ENCODE data around the gene S100P. TPM values are rescaled to one million over a fixed set of nuclear protein-coding genes. Genes with fewer than 3 reads are reported as not detected.

The S100P gene
- total RNA-seq, 1 experiment from 2014 or later = 0.18 TPM

DNA sequence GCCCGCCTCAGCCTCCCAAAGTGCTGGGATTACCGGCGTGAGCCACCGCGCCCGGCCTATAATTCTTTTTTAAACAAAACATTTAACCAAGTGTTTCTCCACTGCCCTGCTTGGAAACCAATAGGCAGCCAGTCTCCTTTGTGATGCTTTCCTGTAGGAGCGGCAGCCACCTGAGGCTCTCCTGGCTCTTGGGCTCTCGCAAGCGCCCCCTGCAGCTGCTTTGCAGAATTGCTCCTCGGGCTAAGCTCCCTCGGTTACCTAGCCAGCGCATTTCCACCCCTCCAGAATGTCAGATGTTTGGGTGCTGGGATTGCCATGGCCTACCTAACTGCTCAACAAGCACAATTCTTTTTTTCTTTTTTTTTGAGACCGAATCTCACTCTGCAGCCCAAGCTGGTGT is 7.7 kb downstream of the S100P start:
- peak in 1 of 2 experiments; percentile 51 for DNase-seq
- no peak overlapping the region for H3K27ac ChIP-seq
- no peaks in the 10 kb centered on the region for H3K4me1 ChIP-seq
- H3K4me3 ChIP-seq = no peak overlapping the region
- 0 out of 2 replicates have a peak, but pooled peaks cover 8% of the 10 kb centered on the region for H3K9me3 ChIP-seq (replicated peaks)
- no peaks in the 10 kb centered on the region; the same call in none of the 2 replicates for H3K36me3 ChIP-seq
- no peaks in the 10 kb centered on the region for H3K27me3 ChIP-seq

DNA sequence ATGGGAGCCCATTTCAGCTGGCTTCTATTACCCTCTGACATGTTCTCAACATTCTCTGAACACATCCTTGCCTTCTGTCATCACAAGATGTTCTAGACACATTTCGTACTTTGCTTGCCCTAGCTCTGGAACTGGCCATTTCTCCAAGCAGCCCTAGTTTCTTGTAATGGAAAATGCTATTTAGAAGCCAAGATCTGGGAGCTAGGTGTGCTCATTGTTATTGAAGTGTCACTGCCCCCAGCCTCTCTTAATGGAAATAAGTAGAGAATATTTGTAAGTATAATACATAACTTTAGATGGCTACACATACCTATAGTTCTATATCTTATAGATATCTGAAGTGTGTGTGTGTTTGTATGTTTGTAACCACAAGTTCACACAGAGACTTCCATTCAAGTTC is 9.1 kb downstream of the S100P start:
- H3K4me1 ChIP-seq = peaks cover 3% of the 10 kb centered on the region
- H3K9me3 ChIP-seq (replicated peaks) = 0 out of 2 replicates have a peak, but pooled peaks cover 8% of the 10 kb centered on the region
- no peak overlapping the region for H3K4me3 ChIP-seq
- no peaks in the 10 kb centered on the region for H3K27me3 ChIP-seq
- no peak for DNase-seq
- H3K27ac ChIP-seq = no peak overlapping the region
- peaks cover 6% of the 10 kb centered on the region for H3K36me3 ChIP-seq

DNA sequence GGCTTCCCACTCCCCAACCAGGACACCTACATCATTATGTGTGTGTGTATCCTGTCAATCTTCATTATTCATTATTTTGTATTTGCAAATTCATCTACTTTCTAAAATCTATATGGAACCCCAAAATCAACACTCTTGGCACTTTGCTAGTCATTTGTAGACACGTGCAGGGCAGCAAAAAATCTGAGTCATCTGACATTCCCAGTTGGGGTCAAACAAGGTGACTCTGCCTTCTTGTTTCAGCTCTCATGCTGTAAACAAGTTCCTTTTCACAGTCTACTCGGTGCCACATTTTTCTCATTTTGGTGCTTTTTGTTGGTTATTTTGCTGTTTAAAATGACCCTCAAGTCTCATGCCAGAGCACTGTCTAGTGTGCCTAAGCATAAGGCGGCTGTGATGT is 10.1 kb downstream of the S100P start:
- DNase-seq = no peak

GRCh38 chr4:6705646-6706045 is 12.0 kb downstream of the S100P start:
- Histone ChIP-seq H3K27ac (no peak overlapping the region), H3K36me3 (peaks cover 12% of the 10 kb centered on the region), H3K27me3 (no peaks in the 10 kb centered on the region), H3K4me3 (no peak overlapping the region), H3K9me3 (replicated peaks) (0 out of 2 replicates have a peak, but pooled peaks cover 8% of the 10 kb centered on the region), H3K4me1 (peaks cover 10% of the 10 kb centered on the region)
- no peak for DNase-seq

More for the DNA sequence above, 10.1 kb downstream of the S100P start:
- no peak overlapping the region for H3K4me3 ChIP-seq
- no peak overlapping the region for H3K27ac ChIP-seq
- H3K4me1 ChIP-seq = peaks cover 10% of the 10 kb centered on the region
- 0 out of 2 replicates have a peak, but pooled peaks cover 8% of the 10 kb centered on the region for H3K9me3 ChIP-seq (replicated peaks)
- H3K27me3 ChIP-seq = no peaks in the 10 kb centered on the region
- H3K36me3 ChIP-seq = peaks cover 12% of the 10 kb centered on the region

DNA sequence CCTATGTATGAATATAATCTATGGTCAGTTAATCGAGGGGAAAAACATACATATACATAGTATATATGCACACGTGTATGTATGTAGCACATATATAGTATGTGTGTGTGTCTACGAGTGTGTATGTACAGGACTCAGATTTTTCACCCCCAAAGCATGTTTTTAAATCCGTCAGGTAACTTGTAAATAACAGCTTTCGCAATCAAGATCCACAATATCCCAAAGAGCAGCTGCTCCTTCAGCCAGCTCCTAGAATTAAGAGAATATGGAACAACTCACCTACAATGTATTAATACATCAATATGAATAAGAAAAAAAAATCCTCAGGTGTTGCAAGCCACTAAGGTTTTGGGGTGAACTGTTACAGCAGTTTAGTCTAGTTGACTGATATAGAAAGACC is 12.5 kb downstream of the S100P start:
- no peaks in the 10 kb centered on the region for H3K27me3 ChIP-seq
- H3K4me3 ChIP-seq = no peak overlapping the region
- H3K9me3 ChIP-seq (replicated peaks) = 0 out of 2 replicates have a peak, but pooled peaks cover 8% of the 10 kb centered on the region
- no peak for DNase-seq
- no peak overlapping the region for H3K27ac ChIP-seq
- peaks cover 12% of the 10 kb centered on the region for H3K36me3 ChIP-seq
- H3K4me1 ChIP-seq = peaks cover 10% of the 10 kb centered on the region

DNA sequence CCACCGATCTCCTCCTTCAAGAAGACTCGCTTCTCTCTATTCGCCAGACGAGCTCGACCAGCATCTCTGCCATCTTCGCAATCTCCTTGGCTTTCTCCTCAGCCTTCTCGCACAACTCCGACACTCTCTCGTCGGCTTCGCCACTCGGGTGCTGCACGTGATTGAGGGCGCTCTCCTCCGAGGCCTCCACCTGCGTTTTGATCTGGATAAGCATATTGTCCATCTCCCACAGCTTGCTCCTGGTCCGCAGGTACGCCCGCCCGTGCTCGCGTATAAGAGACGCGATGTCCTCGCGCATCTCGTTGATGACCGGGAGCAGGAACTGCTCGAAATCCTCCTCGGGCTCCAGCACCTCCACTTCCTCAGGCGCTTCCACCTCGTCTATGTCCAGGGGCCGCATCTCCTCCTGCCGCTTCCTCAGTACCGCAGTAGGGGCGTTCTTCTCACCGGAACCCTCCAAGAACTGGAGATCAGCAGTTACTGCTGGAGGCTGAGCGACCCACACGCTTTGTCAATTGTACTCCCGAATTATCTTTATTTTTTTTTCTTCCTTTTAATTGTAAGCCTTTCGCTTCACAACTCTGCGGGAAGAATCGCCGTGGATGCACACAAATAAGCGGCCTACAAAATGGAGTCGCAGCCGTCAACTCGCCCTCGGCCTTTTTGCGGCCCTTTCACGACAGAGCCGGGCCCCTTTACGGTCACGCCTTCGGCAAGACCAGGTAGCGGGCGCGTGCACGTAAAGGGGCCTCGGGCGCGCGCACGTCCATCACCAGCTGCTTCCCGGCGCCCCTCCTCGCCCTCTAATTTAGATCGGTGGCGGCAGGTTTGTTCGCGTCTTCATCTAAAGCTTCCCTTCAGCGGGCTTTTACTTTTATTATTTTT is 15.8 kb downstream of the S100P start, which contains the start of gene MRFAP1L1:
Gene MRFAP1L1, minus strand, starts transcription at position 636 of the 885 bp plus-strand sequence. Its CDS starts 236 bp downstream, at position 400.
- peaks cover 10% of the 10 kb centered on the region for H3K4me1 ChIP-seq
- peak; percentile 97 for DNase-seq
- peak within 1 kb of the TSS; percentile 84 for H3K4me3 ChIP-seq
- H3K27me3 ChIP-seq = no peaks in the 10 kb centered on the region
- peaks cover 12% of the 10 kb centered on the region; the same call in 1 of the 2 replicates for H3K36me3 ChIP-seq
- 0 out of 2 replicates have a peak, but pooled peaks cover 5% of the 10 kb centered on the region for H3K9me3 ChIP-seq (replicated peaks)
- peak within 1 kb of the TSS; percentile 46 for H3K27ac ChIP-seq

- H3K4me3 ChIP-seq = peak overlapping the region; percentile 84
- no peaks in the 10 kb centered on the region for H3K27me3 ChIP-seq
- peaks cover 10% of the 10 kb centered on the region for H3K4me1 ChIP-seq
- no peak overlapping the region for H3K27ac ChIP-seq
- no peak for DNase-seq
- 0 out of 2 replicates have a peak, but pooled peaks cover 1% of the 10 kb centered on the region for H3K9me3 ChIP-seq (replicated peaks)
- H3K36me3 ChIP-seq = peaks cover 12% of the 10 kb centered on the region; the same call in 1 of the 2 replicates
Observed at GRCh38 chr4:6710282-6710681, 16.6 kb downstream of the S100P start.

- no peak for DNase-seq
- H3K4me1 ChIP-seq = peaks cover 10% of the 10 kb centered on the region
- no peak overlapping the region for H3K4me3 ChIP-seq
- H3K36me3 ChIP-seq = peaks cover 12% of the 10 kb centered on the region; the same call in 1 of the 2 replicates
- H3K27me3 ChIP-seq = no peaks in the 10 kb centered on the region
- H3K27ac ChIP-seq = no peak overlapping the region
- H3K9me3 ChIP-seq (replicated peaks) = no peaks in the 10 kb centered on the region
Observed at GRCh38 chr4:6710996-6711395, 17.3 kb downstream of the S100P start.

DNA sequence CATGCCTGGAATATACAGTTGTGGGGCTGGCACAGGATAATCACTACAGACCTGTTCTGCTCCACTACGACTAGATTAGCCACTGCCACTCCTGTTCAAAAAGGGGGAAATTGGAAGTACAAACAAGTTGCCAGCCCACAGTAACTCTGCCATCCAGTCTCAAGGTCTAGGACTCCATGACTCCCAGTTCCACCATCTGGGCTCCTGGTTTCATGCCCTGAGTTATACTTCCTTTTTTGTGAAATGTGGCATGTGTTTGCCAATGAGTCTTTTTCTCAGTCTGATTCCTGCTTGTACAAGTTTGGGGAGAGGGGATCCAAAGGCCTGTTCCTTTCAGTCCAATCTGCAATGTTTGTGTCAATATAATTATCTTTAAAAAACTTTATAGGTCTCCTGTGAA is 21.3 kb downstream of the S100P start:
- Histone ChIP-seq H3K4me1 (peaks cover 4% of the 10 kb centered on the region), H3K27me3 (no peaks in the 10 kb centered on the region), H3K9me3 (replicated peaks) (no peaks in the 10 kb centered on the region), H3K36me3 (no peaks in the 10 kb centered on the region), H3K4me3 (no peak overlapping the region), H3K27ac (no peak overlapping the region)
- DNase-seq = no peak

- H3K27me3 ChIP-seq = no peaks in the 10 kb centered on the region
- no peaks in the 10 kb centered on the region for H3K36me3 ChIP-seq
- H3K4me1 ChIP-seq = peaks cover 7% of the 10 kb centered on the region
- no peak for DNase-seq
- H3K27ac ChIP-seq = no peak overlapping the region
- peak overlapping the region; percentile 70 for H3K4me3 ChIP-seq
- H3K9me3 ChIP-seq (replicated peaks) = no peaks in the 10 kb centered on the region
Observed at GRCh38 chr4:6715704-6716017, 22.0 kb downstream of the S100P start.

DNA sequence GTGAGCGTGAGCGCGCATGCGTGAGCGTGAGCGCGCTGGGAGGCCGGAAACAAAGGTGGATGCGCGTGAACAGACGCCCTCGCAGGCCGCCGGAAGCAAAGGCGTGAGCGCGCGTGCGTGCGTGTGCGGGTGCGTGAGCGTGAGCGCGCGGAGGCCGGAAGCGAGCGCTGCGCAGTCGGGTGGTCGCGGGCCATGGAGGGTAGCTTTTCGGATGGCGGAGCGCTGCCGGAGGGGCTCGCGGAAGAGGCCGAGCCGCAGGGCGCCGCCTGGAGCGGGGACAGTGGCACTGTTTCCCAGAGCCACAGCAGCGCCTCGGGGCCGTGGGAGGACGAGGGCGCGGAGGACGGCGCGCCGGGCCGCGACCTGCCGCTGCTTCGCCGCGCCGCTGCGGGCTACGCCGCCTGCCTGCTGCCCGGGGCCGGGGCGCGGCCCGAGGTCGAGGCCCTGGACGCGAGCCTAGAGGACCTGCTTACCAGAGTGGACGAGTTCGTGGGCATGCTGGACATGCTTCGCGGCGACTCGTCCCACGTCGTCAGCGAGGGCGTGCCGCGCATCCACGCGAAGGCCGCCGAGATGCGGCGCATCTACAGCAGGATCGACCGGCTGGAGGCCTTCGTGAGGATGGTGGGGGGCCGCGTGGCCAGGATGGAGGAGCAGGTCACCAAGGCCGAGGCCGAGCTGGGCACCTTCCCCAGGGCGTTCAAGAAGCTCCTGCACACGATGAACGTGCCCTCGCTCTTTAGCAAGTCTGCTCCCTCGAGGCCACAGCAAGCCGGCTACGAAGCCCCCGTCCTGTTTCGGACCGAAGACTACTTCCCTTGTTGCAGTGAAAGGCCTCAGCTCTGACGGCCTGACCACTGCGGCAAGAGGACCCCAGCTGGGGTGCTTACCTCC is 22.6 kb downstream of the S100P start, which contains the start of gene BLOC1S4:
Gene BLOC1S4, plus strand, starts transcription at position 157 of the 894 bp plus-strand sequence. Its CDS starts 36 bp downstream, at position 193.
- Histone ChIP-seq H3K9me3 (replicated peaks) (no peaks in the 10 kb centered on the region), H3K27ac (peak within 1 kb of the TSS; percentile 9; the same call in 1 of the 2 replicates), H3K36me3 (no peaks in the 10 kb centered on the region), H3K4me1 (peaks cover 10% of the 10 kb centered on the region), H3K4me3 (peak within 1 kb of the TSS; percentile 70), H3K27me3 (no peaks in the 10 kb centered on the region)
- peak; percentile 89 to 93 for DNase-seq

DNA sequence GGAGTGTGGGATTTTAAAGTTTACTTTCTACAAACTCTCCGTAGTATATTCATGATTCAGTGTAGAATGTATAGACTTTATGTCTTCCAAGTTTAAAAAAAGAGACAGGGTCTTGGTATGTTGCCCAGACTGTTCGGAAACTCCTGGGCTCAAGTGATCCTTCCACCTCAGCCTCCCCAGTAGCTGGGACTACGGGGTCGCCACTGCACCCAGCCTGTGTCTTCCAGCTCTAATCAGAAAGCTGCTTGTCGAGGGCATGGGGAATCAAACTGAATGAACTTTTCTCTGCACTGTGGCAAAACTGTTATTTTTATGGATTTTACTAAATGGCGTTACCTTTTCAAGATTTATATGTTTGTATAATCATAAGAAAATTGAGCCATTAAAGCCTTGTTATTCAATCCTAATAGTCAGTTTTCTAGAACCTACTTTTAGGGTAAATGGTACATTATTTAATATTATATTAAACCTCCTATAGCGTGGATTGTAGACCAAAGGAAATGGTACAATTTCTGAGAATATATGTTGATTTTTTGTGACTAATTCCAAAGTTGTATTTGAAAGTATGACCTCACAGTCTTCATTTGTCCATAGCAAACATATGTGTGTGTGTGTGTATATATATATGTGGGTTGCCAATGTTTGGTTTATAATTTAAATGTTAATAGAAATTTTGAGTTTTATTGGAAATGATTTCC is 23.4 kb downstream of the S100P start:
- no peaks in the 10 kb centered on the region for H3K36me3 ChIP-seq
- H3K27me3 ChIP-seq = no peaks in the 10 kb centered on the region
- DNase-seq = peak in 1 of 2 experiments; percentile 38
- no peak overlapping the region for H3K27ac ChIP-seq
- no peaks in the 10 kb centered on the region for H3K9me3 ChIP-seq (replicated peaks)
- H3K4me3 ChIP-seq = peak overlapping the region; percentile 70
- peaks cover 10% of the 10 kb centered on the region for H3K4me1 ChIP-seq

- no peak overlapping the region for H3K27ac ChIP-seq
- no peaks in the 10 kb centered on the region for H3K27me3 ChIP-seq
- H3K4me1 ChIP-seq = peaks cover 10% of the 10 kb centered on the region
- no peaks in the 10 kb centered on the region for H3K36me3 ChIP-seq
- no peak overlapping the region for H3K4me3 ChIP-seq
- no peak for DNase-seq
- H3K9me3 ChIP-seq (replicated peaks) = no peaks in the 10 kb centered on the region
Observed at GRCh38 chr4:6718932-6719610, 25.4 kb downstream of the S100P start.

Measured in SJCRH30 (cell line).